K562 (cell line): Measurements from ENCODE around the gene BCL2L15. TPM values are rescaled to one million over a fixed set of nuclear protein-coding genes. Genes with fewer than 3 reads are reported as not detected.

Experiments
- BACH1 ChIP-seq: fragments of 200-800 bp; sonication (Bioruptor generic); IDR thresholded peaks from 2 replicates; pipeline ENCODE4 v1.6.1; 2016; ENCODE audit warnings: missing genetic modification characterization, missing compliant biosample characterization
- BHLHE40 ChIP-seq: IDR thresholded peaks from 2 replicates; pipeline ENCODE4 v1.6.1; 2011; ENCODE audit warnings: low read length, improper control_type of control experiment
- CBX3 ChIP-seq, 2 experiments: IDR thresholded peaks; 1 replicate in 1 of 2; 2 replicates in 1 of 2; pipeline ENCODE4 v1.6.1; 2012; ENCODE audit warnings: inconsistent platforms in 2 of 2, low read length in 2 of 2, borderline replicate concordance in 1 of 2, control low read depth in 1 of 2
- FOXK1 ChIP-seq: sonication (generic); formaldehyde crosslinking; IDR thresholded peaks from 2 replicates; pipeline ENCODE4 v1.8.0; 2022; ENCODE audit warnings: missing genetic modification reagents, mild to moderate bottlenecking, borderline replicate concordance
- FOXM1 ChIP-seq, 2 experiments: fragments of 450-650 bp in 1 of 2; sonication (generic) in 1 of 2; formaldehyde crosslinking in 1 of 2; IDR thresholded peaks; 2 replicates each; pipeline versions ENCODE4 v1.6.1 to v1.9.0; 2017 to 2022; ENCODE audit warnings: low read depth in 2 of 2, mild to moderate bottlenecking in 2 of 2, missing genetic modification reagents in 1 of 2, moderate library complexity in 1 of 2
- HNRNPLL ChIP-seq: fragments of 200-400 bp; formaldehyde crosslinking; IDR thresholded peaks from 2 replicates; pipeline ENCODE4 v1.6.1; 2017; ENCODE audit warnings: low read length, low read depth, mild to moderate bottlenecking; ENCODE audit not compliant: poor library complexity, severe bottlenecking
- KDM5B ChIP-seq: fragments of 200-600 bp; sonication (generic); IDR thresholded peaks from 2 replicates; pipeline ENCODE4 v1.6.1; 2012; ENCODE audit warnings: low read depth, mild to moderate bottlenecking, moderate library complexity, low read length, control low read depth, inconsistent platforms; ENCODE audit not compliant: insufficient replicate concordance
- NUFIP1 ChIP-seq: fragments of 450-650 bp; IDR thresholded peaks from 2 replicates; pipeline ENCODE4 v1.6.1; 2018; ENCODE audit not compliant: partially characterized antibody
- RBM15 ChIP-seq: fragments of 200-400 bp; formaldehyde crosslinking; IDR thresholded peaks from 2 replicates; pipeline ENCODE4 v1.6.1; 2018; ENCODE audit warnings: mild to moderate bottlenecking, low read length, moderate library complexity; ENCODE audit not compliant: insufficient read depth
- TCF3 ChIP-seq: sonication (generic); formaldehyde crosslinking; IDR thresholded peaks from 2 replicates; pipeline ENCODE4 v1.4.0; 2020; ENCODE audit warnings: mild to moderate bottlenecking, missing genetic modification reagents
- U2AF2 ChIP-seq: fragments of 200-400 bp; formaldehyde crosslinking; optimal IDR thresholded peaks from 2 replicates; pipeline ENCODE3; 2017; ENCODE audit warnings: low read depth, mild to moderate bottlenecking, low read length
- ZBTB40 ChIP-seq, 2 experiments: fragments of 450-650 bp in 1 of 2; sonication (generic) in 1 of 2; formaldehyde crosslinking in 1 of 2; IDR thresholded peaks; 2 replicates each; pipeline versions ENCODE4 v1.7.1 to v1.9.0; 2016 to 2022; ENCODE audit warnings: inconsistent platforms in 1 of 2, mild to moderate bottlenecking in 1 of 2, missing genetic modification reagents in 1 of 2
- ZNF24 ChIP-seq: fragments of 450-650 bp; IDR thresholded peaks from 2 replicates; pipeline ENCODE4 v1.6.1; 2016
- polyA plus RNA-seq, 8 experiments: library from polyadenylated mRNA; depleted of rRNA in 4 of 8; stranded (reverse) in 5 of 8; unstranded in 3 of 8; fragments of >200 nt; fragmentation: Nextera tagmentation in 2 of 8; fragmentation: Illumina TruSeq in 1 of 8; extraction: Ambion mirVana in 2 of 8; extraction: Trizol in 1 of 8; gene quantifications; 2 replicates each; pipeline versions ENCODE4 v1.2.1 to v1.2.3, GENCODE V29; 2011 to 2014; ENCODE audit warnings: inconsistent platforms in 1 of 8, missing spikeins in 1 of 8
- total RNA-seq, 7 experiments: library from RNA; depleted of rRNA in 6 of 7; stranded (reverse); fragments of >200 nt in 6 of 7; fragmentation: Illumina TruSeq in 2 of 7; extraction: Trizol in 2 of 7; gene quantifications; 2 replicates each; pipeline versions ENCODE4 v1.2.1 to v1.2.3, GENCODE V29; 2011 to 2021; ENCODE audit warnings: low replicate concordance in 1 of 7
- TF ChIP-seq, protein P1 (sequence below), 2 experiments: fragments of 450-650 bp in 1 of 2; sonication (generic) in 1 of 2; formaldehyde crosslinking; conservative IDR thresholded peaks; 2 replicates each; pipeline versions ENCODE4 v1.4.0 to v1.8.1; 2020 to 2022; ENCODE audit warnings: mild to moderate bottlenecking in 1 of 2, missing genetic modification reagents in 1 of 2
- TF ChIP-seq, protein P2 (sequence below): fragments of 450-650 bp; IDR thresholded peaks from 2 replicates; pipeline ENCODE4 v1.6.1; 2016; ENCODE audit warnings: low read depth, mild to moderate bottlenecking, moderate library complexity

The BCL2L15 gene
- total and polyA plus RNA-seq, 9 of the 15 experiments (the other 6 are each of a cell fraction or from before 2014, with no cell fraction given), result 0.06 to 0.42 (median 0.28) TPM; not detected in 1

DNA sequence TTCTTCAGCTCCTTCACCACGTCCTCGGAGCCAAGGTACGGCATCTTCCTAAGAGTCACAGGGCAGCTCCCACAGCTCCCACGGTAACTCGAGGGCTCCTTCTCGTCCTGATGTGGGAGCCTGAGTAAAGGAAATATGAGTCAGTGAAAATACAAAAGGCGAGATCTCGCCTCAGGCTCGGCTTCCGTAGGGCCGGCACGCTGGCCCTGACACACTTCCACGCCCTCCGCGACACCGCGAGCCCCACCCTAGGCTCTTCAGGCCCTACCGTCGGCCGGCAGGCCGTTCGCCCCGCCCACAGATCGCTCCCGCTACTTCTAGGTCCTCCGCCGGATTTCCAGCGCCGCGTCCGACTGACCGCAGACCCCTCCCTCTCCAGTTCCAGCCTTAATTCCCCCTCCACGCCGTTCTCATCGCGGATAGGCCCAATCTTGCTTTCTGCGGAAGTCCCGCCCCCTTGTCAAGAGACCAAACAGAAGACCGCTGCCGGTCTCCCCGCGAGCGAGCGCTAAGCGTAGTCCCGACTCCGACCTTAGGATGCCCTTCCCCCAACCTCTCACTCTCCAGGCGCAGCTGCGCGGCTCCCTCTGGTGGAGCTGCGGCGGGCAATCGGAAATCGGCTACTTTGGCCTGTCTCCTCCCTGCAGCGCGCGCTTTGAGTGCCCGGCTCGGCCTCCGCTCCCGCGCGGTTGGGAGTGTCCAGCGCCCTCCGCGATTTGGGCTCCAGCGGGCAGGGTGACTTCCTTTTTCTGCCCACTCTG lies 17.5 kb upstream of the BCL2L15 start, which contains the start of the genes AP4B1 and DCLRE1B (continued):
- TF ChIP-seq ZBTB40 (IDR thresholded peaks at IDR 0.05) (peak; percentile 92), ZBTB40 (CRISPR knock-in tag; IDR thresholded peaks at IDR 0.05) (no peak), BHLHE40 (peak; percentile 79), FOXK1 (no peak; the same call in 1 of the 2 replicates), CBX3 (IDR thresholded peaks at IDR 0.05; ENCODE audit: borderline replicate concordance in 1 of 2, low read length in 2 of 2) (peak in 1 of 2 experiments; percentile 57; a peak in 2 of 3 replicates), ZNF24 (peak; percentile 81), RBM15 (no peak), HNRNPLL (peak; percentile 93), U2AF2 (no peak), TCF3 (CRISPR knock-in tag) (peak; percentile 63; the same call in 1 of the 2 replicates), KDM5B (peak; percentile 79), FOXM1 (IDR thresholded peaks at IDR 0.05; ENCODE audit: low read depth) (peak; percentile 62), FOXM1 (CRISPR knock-in tag; IDR thresholded peaks at IDR 0.05; ENCODE audit: low read depth) (no peak), BACH1 (no peak; the same call in 1 of the 2 replicates), NUFIP1 (peak; percentile 39)
- TF ChIP-seq, protein P1, sequence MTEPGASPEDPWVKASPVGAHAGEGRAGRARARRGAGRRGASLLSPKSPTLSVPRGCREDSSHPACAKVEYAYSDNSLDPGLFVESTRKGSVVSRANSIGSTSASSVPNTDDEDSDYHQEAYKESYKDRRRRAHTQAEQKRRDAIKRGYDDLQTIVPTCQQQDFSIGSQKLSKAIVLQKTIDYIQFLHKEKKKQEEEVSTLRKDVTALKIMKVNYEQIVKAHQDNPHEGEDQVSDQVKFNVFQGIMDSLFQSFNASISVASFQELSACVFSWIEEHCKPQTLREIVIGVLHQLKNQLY (CRISPR knock-in tag; conservative IDR thresholded peaks at IDR 0.05), result 0 out of 4 replicates have a peak, but pooled peaks of 1 of the 2 experiments have one; percentile 74
- TF ChIP-seq, protein P2, sequence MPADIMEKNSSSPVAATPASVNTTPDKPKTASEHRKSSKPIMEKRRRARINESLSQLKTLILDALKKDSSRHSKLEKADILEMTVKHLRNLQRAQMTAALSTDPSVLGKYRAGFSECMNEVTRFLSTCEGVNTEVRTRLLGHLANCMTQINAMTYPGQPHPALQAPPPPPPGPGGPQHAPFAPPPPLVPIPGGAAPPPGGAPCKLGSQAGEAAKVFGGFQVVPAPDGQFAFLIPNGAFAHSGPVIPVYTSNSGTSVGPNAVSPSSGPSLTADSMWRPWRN, result no peak; the same call in 1 of the 2 replicates
